EH (cell line): ENCODE data around the gene TBC1D22B.

ENCODE experiments used
- DNase-seq: peaks from one replicate; pipeline ENCODE4 v3.0.0-alpha.2; 2015; ENCODE audit warnings: low read depth

The TBC1D22B gene

DNA sequence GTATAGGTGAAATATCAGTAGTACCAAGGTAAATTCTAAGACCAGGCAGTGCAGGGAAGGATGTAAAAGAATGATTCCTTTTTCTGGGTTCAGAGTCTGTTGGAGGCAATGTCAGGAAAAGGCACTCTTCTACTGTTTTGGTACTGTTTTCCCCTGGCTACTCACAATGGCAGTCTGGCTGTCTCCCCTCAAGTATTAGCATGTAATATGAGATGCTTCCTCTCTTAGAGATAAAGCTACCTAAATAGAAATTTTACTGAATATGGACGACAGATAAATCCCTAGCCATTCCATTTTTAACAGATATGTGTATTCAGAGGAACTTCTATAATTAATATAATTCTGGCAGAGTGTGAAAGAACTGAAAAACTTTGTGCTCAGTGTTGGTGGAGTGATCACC is 99.7 kb downstream of the TBC1D22B start:
- DNase-seq, result no peak

DNA sequence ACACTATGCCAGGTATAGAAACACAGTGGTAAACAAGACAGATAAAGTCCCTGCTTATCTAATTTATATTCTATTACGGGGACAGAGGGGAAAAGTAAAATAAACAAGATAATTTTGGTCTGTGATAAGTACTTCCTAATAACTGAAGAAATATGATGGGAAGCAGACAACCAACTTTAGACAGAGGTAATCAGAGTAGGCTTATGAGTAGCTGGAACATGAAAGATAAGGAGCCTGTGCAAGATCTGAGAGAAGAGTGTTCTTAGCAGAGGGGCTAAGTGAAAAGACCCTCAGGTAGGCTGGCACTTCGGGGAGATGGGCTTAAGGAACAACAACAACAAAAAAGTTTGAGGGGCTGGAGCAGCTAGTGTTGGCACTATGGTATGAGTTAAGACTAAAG is 100.3 kb downstream of the TBC1D22B start:
- no peak for DNase-seq

DNA sequence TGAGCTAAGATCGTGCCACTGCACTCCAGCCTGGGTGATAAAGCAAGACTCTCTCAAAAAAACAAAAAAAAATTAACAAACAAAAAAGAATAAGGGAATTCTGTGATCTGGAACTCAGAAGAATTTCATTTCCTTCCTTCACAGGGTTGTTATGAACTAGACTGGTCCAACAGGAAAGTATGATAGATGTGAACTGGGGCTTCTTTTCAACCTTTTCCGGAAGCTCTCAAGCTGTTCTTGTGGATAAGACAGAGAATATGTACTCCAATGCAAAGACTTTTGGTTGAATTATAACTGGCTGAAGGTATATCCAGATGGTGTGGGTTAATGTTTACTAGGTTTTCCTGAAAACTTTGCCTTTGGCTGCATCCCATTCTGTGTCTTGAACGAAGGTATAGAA is 101.5 kb downstream of the TBC1D22B start:
- DNase-seq, result no peak

DNA sequence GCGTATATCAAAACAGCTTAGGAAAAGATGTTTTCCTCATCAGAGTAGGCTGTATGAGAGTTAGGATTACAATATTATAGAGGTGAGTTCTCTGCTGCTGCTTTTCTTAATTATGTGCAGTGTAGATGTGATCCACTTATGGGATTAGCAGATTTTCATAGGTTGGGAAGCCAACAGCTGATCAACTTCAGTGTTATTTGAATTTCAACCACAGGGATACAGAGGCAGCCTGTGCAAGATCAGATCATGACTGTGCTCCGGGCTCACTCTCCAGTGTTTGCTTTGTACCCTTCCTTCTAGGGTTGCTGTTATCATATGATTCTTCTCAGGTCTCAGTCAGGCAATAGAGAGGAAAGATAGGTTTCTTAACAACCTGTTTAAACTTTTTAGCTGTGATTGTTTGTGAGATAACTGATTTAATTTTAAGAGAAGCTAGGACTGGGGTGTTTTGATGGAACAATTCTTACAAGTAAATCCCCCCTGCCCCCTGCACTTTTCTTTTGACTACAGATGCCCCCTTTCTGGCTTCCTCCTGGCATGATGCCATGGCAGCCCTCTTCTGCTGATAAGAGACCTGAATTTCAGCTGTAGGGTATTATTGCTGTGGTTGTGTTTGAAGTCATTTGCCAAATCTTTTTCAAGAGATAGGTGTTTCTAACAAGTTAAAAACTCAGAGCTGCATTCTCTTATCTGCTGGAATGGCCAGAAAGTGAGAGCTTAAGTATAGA is 104.7 kb downstream of the TBC1D22B start:
- no peak for DNase-seq

DNA sequence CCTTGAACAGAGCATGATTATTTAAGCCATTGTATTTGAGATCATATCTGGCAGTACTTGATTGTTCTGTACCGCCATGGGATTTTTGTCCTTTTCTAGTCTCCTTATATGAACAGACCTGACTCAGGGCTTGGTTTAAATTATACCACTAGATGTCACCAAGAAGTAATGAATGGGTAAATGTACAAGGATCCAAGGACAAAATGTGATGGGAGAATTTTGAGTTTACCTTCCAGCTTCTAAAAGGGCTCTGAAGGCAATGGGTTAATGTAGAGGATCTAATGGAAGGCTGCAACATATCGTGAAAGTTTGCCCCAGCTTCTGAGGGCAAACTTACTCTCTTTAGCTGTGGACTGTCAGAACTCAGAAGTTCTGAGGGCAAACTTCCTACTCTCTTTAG is 108.2 kb downstream of the TBC1D22B start:
- peak; percentile 31 for DNase-seq

DNA sequence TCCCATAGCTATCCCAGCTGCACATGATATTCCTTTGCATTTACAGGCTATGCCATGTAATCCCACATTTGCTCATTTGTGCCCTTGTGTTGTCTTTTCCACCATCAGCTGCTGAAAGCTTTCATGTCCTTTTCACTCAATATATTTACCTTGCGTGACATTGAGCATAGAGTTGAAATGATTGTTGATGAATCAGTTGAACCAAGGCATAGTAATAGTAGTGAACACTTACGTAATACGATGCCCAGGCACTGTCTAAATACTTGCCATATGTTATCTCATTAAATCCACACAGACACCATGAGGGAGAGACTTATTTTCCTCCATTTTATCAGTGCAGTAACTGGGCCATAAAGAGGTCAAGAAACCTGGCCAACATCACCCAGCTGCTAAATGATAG is 109.3 kb downstream of the TBC1D22B start:
- no peak for DNase-seq

DNA sequence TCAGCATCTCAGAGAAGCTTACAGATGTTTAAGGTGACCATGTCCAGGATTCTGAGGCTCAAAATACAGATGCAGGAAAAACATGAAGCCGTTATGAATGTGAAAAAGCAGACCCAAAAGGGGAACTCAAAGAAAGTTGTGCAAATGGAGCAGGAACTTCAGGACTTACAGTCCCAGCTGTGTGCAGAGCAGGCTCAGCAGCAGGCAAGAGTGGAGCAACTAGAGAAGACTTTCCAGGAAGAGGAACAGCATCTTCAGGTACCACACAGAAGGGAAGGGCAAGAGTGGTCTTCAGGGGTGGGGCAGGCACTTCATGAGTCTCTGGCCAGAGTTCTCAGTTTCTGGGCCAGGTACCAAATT is 111.4 kb downstream of the TBC1D22B start:
- DNase-seq, result no peak

DNA sequence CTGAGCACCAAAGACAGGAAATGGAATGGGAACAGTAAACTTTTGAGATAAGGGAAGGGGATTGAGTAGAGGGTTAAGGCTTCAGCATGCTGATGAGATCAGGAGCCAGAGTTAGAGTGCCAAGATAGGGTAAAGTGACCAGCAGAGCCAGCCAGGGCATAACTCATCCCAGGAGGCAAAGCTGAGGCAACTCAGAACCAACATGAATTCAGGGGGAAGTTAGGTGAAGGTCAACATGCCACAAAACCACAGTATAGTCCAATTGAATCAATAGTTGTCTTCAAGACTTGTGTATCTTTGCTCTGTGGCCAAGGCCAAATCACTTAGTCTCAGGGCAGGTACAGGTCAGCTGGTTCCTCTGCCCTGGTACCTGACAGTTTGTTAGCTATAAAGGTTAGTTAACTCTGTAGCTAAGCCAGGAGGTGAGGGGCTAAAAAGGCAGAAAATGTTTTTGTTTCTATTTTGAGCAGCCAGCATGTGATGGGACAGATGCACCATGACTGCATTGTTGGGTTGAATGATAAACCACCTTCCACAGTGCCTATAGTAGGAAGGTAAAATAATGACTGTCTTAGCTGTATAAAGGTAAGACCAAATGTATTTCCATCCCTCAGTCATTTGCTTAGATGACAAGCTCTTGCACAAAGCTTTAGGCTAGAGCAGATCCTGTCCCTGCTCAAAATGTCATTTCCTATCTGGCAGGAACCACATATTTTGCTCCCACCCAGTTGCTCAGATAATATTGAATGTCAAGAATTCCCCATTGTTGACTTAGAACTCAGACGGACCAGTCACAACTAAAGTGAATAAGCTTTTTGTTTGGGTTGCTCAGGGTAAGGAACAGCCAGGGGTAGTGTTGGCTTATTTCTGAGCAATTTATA is 112.0 kb downstream of the TBC1D22B start:
- peak; percentile 49 for DNase-seq

DNA sequence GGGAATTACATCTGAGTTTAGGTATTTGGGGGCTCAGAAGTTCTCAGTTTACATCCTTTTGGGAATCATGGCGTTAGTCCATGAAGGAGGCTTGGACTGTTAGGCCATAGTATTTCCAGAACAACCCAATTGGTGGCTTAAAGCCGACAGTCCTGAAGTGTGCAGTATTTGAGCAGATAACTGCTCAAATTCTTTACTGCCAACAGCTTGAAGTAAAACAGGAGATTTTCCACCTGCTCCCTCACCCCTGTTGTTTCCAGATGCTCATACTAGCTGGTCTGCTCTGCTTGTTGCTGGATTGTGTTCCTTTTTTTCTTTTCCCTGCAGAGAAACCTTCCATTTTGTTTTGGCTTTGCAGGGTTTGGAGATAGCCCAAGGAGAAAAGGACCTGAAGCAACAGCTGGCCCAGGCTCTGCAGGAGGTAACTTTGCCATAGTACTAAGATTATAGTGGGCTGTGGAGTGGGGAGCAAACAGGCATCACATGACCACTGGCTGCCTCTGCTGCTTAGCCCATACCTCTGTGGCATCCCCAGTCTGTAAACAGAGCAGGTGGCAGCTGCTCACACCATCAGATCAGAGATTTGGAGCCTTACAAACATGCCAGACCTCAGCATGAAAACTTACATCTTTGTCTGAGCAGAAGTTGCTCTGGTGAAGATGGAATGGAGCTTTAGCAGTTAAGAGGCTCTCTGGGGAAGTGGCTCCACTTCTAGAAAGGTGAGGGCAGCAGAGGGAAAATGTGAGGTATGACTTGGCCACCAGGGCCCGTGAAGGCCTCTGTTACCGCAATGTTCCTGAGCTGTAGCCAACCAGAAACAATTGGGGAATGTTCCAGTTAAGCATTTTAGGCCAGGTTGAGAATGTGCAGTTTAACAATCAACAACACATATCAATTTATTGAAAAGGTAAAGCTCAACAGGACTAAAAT is 113.8 kb downstream of the TBC1D22B start:
- DNase-seq, result no peak

DNA sequence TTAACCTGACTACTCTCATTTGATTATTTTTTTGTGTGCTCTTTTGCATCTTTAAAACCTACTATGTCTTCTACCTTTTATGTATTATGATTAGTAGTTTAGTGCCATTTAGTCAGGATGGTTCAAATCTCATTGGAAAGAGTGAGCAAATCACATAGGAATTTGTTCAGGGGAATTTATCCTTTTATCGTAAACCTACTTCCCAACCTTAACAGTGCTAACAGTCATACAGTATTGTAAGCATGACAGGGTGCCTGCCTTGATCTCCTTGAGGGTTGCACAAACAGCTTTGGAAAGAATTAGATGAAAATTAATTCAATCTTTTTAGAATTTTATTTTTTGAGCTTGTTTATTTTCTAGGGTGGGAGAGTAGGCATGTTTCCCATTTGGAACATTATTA is 114.5 kb downstream of the TBC1D22B start:
- DNase-seq, result peak; percentile 19

DNA sequence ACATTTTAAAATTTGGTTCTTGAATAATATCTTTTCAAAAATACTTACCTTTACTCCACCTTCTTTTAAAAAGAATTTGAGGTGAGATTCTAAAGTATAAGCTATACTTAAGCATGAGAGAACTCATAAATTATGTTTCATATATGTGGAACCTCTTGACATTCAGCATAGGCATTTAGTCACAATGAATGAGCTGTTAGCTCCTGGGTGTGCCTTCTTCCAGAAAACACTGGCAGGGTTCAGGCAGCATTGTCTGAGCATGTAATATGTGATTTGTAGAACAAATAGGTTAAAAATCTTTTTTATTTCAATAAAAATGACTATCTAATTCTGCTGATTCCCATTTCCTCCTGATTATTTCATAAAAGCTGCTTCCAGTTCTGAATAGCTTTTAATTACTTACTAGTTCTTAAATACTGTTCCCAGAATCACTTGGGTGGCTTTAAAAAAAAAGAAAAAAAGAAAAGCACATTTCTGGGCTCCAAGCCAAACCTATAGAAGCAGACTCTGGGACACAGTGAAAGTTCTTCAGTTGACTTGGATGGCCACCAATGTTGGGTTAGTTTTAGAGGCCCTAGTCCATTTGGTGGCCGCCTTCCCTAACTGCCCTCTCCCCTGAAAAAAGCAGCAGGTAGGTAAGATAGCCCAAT is 116.4 kb downstream of the TBC1D22B start:
- DNase-seq, result peak; percentile 36

DNA sequence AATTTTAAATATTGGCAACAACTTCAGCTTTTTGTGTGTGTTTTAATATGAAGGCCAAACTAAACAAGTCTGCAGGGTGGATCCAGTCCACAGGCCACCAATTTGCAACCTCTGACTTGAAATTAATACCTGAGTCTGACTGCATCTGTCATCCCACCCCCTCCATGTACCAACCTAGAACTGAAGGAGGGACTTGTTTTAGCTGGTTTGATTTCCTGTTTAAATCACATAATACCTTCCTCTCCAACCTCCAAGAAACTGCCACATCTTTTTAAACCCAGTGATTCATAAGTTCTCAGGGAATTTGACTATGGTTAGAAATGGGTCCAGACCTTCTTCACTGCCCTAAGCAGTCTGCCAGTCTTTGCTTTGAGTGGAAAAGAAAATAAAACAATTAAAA is 117.8 kb downstream of the TBC1D22B start:
- no peak for DNase-seq

DNA sequence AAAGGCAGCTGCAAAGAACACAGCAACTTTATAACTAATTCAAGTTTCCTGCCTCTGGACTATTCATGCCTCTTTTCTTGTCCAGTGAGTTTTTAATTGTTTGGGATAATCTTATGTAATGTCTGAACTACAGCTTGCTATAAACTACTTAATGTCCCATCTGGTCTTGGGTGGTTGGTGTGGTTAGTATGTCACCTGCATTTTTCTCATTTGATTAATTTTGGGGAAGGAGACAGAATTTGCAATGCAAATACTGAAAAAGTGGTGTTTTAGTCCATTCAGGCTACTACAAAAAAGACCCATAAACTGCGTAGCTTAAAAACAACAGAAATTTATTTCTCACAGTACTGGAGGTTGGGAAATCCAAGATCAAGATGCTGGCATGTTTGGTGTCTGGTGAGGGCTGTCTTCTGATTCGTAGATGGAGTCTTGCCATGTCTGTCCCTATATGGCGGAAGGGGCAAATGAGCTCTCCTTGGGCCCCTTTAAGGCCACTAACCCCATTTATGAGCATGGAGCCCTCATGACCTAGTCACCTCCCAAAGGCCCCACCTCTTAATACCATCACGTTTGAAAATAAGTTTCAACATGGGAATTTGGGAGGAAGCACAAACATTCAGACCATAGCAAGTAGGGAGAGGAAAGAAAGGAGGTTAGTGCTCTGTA is 118.6 kb downstream of the TBC1D22B start:
- no peak for DNase-seq

DNA sequence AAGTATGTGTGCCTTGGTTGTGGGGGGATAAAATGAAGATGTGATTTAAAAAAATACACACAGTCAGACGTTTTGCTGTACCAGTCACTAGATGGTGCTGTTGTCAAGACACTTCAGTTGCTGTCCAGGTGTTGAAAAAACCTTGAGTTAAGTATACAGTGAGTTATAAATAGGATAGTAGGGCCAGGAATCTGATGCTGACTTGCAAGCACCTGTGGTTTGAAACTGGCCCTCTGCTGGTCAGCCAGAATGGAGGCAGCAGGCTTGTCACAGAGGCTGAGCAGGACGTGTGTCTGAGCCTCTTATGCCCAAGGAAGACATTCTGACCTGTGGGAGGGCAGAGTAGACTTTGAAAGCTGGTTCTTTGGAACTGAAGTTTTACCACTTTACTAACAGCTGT is 124.0 kb downstream of the TBC1D22B start:
- DNase-seq, result peak; percentile 51
